K562 (cell line): ENCODE data around the gene TRIM47. TPM values are rescaled to one million over a fixed set of nuclear protein-coding genes. Genes with fewer than 3 reads are reported as not detected.
A peak's percentile ranks its signal among the peaks of the same experiment; 100 is the strongest.

ENCODE experiments used
- ADNP ChIP-seq: fragments of 200-800 bp; sonication (Bioruptor generic); IDR thresholded peaks from 2 replicates; pipeline ENCODE4 v1.6.1; 2016; ENCODE audit warnings: missing genetic modification characterization, missing compliant biosample characterization
- AFF4 ChIP-seq: sonication (generic); formaldehyde crosslinking; IDR thresholded peaks from 2 replicates; pipeline ENCODE4 v1.8.0; 2023; ENCODE audit warnings: mild to moderate bottlenecking, missing genetic modification reagents
- CHCHD3 ChIP-seq: fragments of 250-450 bp; sonication (Bioruptor Pico); IDR thresholded peaks from 2 replicates; pipeline ENCODE4 v2.1.2; 2022; ENCODE audit warnings: mild to moderate bottlenecking
- DNMT1 ChIP-seq: fragments of 450-650 bp; IDR thresholded peaks from 2 replicates; pipeline ENCODE4 v1.6.1; 2016; ENCODE audit warnings: antibody characterized with exemption, mild to moderate bottlenecking
- ELF4 ChIP-seq: fragments of 450-650 bp; formaldehyde crosslinking; IDR thresholded peaks from 2 replicates; pipeline ENCODE4 v1.4.0; 2022; ENCODE audit warnings: missing genetic modification characterization
- HIVEP1 ChIP-seq: fragments of 250-450 bp; sonication (Bioruptor Pico); IDR thresholded peaks from 2 replicates; pipeline ENCODE4 v1.4.0; 2020; ENCODE audit warnings: mild to moderate bottlenecking
- HMBOX1 ChIP-seq: sonication (generic); IDR thresholded peaks from 2 replicates; pipeline ENCODE4 v1.6.1; 2016
- IFI16 ChIP-seq: fragments of 250-450 bp; sonication (Bioruptor Pico); IDR thresholded peaks from 2 replicates; pipeline ENCODE4 v2.1.2; 2022; ENCODE audit warnings: mild to moderate bottlenecking, inconsistent platforms
- KDM2B ChIP-seq: fragments of 250-450 bp; sonication (Bioruptor Pico); IDR thresholded peaks from 2 replicates; pipeline ENCODE4 v1.8.0; 2021; ENCODE audit warnings: mild to moderate bottlenecking, moderate library complexity
- NFATC3 ChIP-seq: fragments of 450-650 bp; IDR thresholded peaks from 2 replicates; pipeline ENCODE4 v1.6.1; 2017; ENCODE audit warnings: mild to moderate bottlenecking
- NFE2 ChIP-seq: IDR thresholded peaks from 2 replicates; pipeline ENCODE4 v1.6.1; 2014; ENCODE audit warnings: antibody characterized with exemption, low read depth
- RBM25 ChIP-seq: fragments of 200-400 bp; formaldehyde crosslinking; IDR thresholded peaks from 2 replicates; pipeline ENCODE4 v1.6.1; 2018; ENCODE audit warnings: low read length, low read depth, moderate library complexity; ENCODE audit not compliant: severe bottlenecking
- THRAP3 ChIP-seq: fragments of 450-650 bp; IDR thresholded peaks from 2 replicates; pipeline ENCODE4 v1.6.1; 2016; ENCODE audit warnings: mild to moderate bottlenecking, inconsistent platforms, borderline replicate concordance
- ZBTB8A ChIP-seq: fragments of 450-650 bp; IDR thresholded peaks from 2 replicates; pipeline ENCODE4 v1.6.1; 2018; ENCODE audit warnings: mild to moderate bottlenecking, moderate library complexity; ENCODE audit not compliant: partially characterized antibody
- ZMIZ1 ChIP-seq, 2 experiments: fragments of 150-350 bp in 1 of 2; IDR thresholded peaks; 2 replicates each; pipeline ENCODE4 v1.6.1; 2012 to 2016; ENCODE audit warnings: low read depth in 2 of 2, low read length in 2 of 2, mild to moderate bottlenecking in 1 of 2, moderate library complexity in 1 of 2
- ZNF23 ChIP-seq: fragments of 250-450 bp; sonication (Bioruptor Pico); IDR thresholded peaks from 2 replicates; pipeline ENCODE4 v1.4.0; 2020; ENCODE audit warnings: mild to moderate bottlenecking
- ZNF253 ChIP-seq: fragments of 250-450 bp; sonication (Bioruptor Pico); conservative IDR thresholded peaks from 2 replicates; pipeline ENCODE4 v1.6.1; 2021; ENCODE audit warnings: mild to moderate bottlenecking
- ZNF395 ChIP-seq: fragments of 200-800 bp; sonication (Bioruptor generic); IDR thresholded peaks from 2 replicates; pipeline ENCODE4 v1.6.1; 2017; ENCODE audit warnings: missing genetic modification characterization, missing compliant biosample characterization
- ZNF583 ChIP-seq: fragments of 250-450 bp; sonication (Bioruptor Pico); IDR thresholded peaks from 2 replicates; pipeline ENCODE4 v1.4.0; 2020
- ZNF79 ChIP-seq: fragments of 250-450 bp; sonication (Bioruptor Pico); IDR thresholded peaks from 2 replicates; pipeline ENCODE4 v1.4.0; 2020; ENCODE audit warnings: low read depth, mild to moderate bottlenecking, moderate library complexity
- polyA plus RNA-seq, 8 experiments: library from polyadenylated mRNA; depleted of rRNA in 4 of 8; stranded (reverse) in 5 of 8; unstranded in 3 of 8; fragments of >200 nt; fragmentation: Nextera tagmentation in 2 of 8; fragmentation: Illumina TruSeq in 1 of 8; extraction: Ambion mirVana in 2 of 8; extraction: Trizol in 1 of 8; gene quantifications; 2 replicates each; pipeline versions ENCODE4 v1.2.1 to v1.2.3, GENCODE V29; 2011 to 2014; ENCODE audit warnings: inconsistent platforms in 1 of 8, missing spikeins in 1 of 8
- total RNA-seq, 7 experiments: library from RNA; depleted of rRNA in 6 of 7; stranded (reverse); fragments of >200 nt in 6 of 7; fragmentation: Illumina TruSeq in 2 of 7; extraction: Trizol in 2 of 7; gene quantifications; 2 replicates each; pipeline versions ENCODE4 v1.2.1 to v1.2.3, GENCODE V29; 2011 to 2021; ENCODE audit warnings: low replicate concordance in 1 of 7

Gene TRIM47
- total and polyA plus RNA-seq, 9 of the 15 experiments (the other 6 are each of a cell fraction or from before 2014, with no cell fraction given): 0.56 to 6.1 (median 3.2) TPM

- TF ChIP-seq ZMIZ1 (IDR thresholded peaks at IDR 0.05; ENCODE audit: low read depth in 2 of 2, low read length in 2 of 2): peak; percentile 19 to 72; a peak in 2 of 4 replicates
- no peak for TF ChIP-seq ZNF395 (CRISPR knock-in tag)
- TF ChIP-seq ELF4 (CRISPR knock-in tag): no peak
- TF ChIP-seq THRAP3: no peak
- TF ChIP-seq DNMT1: no peak
- TF ChIP-seq IFI16: no peak
- TF ChIP-seq AFF4: no peak; the same call in none of the 2 replicates
- no peak for TF ChIP-seq CHCHD3 (CRISPR knock-in tag)
- TF ChIP-seq ZBTB8A: no peak
- no peak; the same call in 1 of the 2 replicates for TF ChIP-seq HIVEP1 (CRISPR knock-in tag)
- no peak for TF ChIP-seq NFATC3
- TF ChIP-seq ZNF79 (CRISPR knock-in tag): no peak
- TF ChIP-seq HMBOX1: no peak; the same call in 1 of the 2 replicates
- TF ChIP-seq ADNP (tag): no peak
- TF ChIP-seq RBM25: no peak
- TF ChIP-seq ZNF253 (CRISPR knock-in tag): no peak
- no peak for TF ChIP-seq ZNF23 (CRISPR knock-in tag)
- TF ChIP-seq KDM2B (CRISPR knock-in tag): no peak
- no peak for TF ChIP-seq NFE2
- TF ChIP-seq ZNF583 (CRISPR knock-in tag): no peak; the same call in 1 of the 2 replicates
These were observed 22.9 kb downstream of the TRIM47 start, which contains the start of gene WBP2 (continued) for GRCh38 chr17:75855310-75856061.
